ENCODE measurements around the gene INKA1.

- TF ChIP-seq POLR2AphosphoS5 (IDR thresholded peaks at IDR 0.05) (peak; percentile 69 to 95 (median 92)), CTCF (IDR thresholded peaks at IDR 0.05) (no peak)
Measured at GRCh38 chr3:49786357-49787181, 16.5 kb upstream of the INKA1 start, which contains the start of gene IP6K1.

Data from stomach (tissue), 4 donors.